Measurements from ENCODE around the gene LCN10. TPM values are rescaled to one million over a fixed set of nuclear protein-coding genes. Genes with fewer than 3 reads are reported as not detected.

LCN10 gene
- total RNA-seq, 1 experiment from 2014 or later = not detected

- in situ Hi-C loops (cut with HindIII; ENCODE audit: low pct_unique_long_range_greater_than_20kb, low sequenced_read_pairs) = no loop called here
- Histone ChIP-seq H3K4me1 (ENCODE audit: control insufficient read depth, insufficient read depth, low read length) (peaks cover 16% of the 10 kb centered on the region), H3K27me3 (ENCODE audit: control insufficient read depth, insufficient read depth, low read length) (no peaks in the 10 kb centered on the region), H3K4me3 (ENCODE audit: low read depth in 2 of 2, low read length in 2 of 2) (no peak overlapping the region), H3K9me3 (ENCODE audit: control insufficient read depth, insufficient read depth, low read depth, low read length) (no peaks in the 10 kb centered on the region), H3K27ac (ENCODE audit: low read length) (no peak overlapping the region), H3K36me3 (ENCODE audit: control insufficient read depth, insufficient read depth, low read length) (no peaks in the 10 kb centered on the region)
- DNase-seq (ENCODE audit: low read depth, low spot score) (no peak), ATAC-seq (no peak)
- no TSS peak for BruUV-seq (replicated peaks)
- intact Hi-C loops (cut with micrococcal nuclease; ENCODE audit: unreplicated experiment) = no loop called here
- POLR2A ChIA-PET = no interaction called here
- CTCF ChIA-PET = no interaction called here
- no peak for TF ChIP-seq TCF7L2 (IDR thresholded peaks at IDR 0.05; ENCODE audit: low read depth, low read length)
- TF ChIP-seq, protein P1, sequence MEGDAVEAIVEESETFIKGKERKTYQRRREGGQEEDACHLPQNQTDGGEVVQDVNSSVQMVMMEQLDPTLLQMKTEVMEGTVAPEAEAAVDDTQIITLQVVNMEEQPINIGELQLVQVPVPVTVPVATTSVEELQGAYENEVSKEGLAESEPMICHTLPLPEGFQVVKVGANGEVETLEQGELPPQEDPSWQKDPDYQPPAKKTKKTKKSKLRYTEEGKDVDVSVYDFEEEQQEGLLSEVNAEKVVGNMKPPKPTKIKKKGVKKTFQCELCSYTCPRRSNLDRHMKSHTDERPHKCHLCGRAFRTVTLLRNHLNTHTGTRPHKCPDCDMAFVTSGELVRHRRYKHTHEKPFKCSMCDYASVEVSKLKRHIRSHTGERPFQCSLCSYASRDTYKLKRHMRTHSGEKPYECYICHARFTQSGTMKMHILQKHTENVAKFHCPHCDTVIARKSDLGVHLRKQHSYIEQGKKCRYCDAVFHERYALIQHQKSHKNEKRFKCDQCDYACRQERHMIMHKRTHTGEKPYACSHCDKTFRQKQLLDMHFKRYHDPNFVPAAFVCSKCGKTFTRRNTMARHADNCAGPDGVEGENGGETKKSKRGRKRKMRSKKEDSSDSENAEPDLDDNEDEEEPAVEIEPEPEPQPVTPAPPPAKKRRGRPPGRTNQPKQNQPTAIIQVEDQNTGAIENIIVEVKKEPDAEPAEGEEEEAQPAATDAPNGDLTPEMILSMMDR (IDR thresholded peaks at IDR 0.05) = no peak
- no peak for TF ChIP-seq POLR2AphosphoS5 (IDR thresholded peaks at IDR 0.05; ENCODE audit: low read depth, low read length)
- no peak for TF ChIP-seq REST (IDR thresholded peaks at IDR 0.05; ENCODE audit: insufficient read depth in 1 of 2, low read depth in 2 of 2, low read length in 1 of 2)
- no peak for TF ChIP-seq SIN3A (IDR thresholded peaks at IDR 0.05; ENCODE audit: borderline replicate concordance, insufficient read depth, low read depth, low read length)
Observed at GRCh38 chr9:136717399-136717798, 25.3 kb downstream of the LCN10 start.

DNA sequence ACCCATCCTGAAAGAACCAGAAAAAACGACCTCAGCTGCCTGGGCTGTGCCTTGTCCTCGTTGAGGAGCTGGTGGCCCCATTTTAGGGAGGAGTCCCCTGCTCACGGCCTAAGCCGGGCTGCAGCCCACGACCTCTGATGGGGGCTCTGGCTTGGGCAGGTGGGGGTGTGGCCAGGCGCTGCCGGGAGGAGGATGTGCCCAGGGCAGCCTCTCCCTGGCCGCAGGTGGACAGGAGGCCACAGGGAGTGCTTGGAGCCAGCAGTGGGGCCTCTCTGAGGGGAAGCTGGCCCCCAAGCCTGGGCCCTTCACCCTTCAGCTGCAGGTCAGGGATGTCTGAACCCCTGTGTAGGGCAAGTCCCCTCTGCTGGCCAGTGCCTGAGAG is 27.9 kb downstream of the LCN10 start:
- DNase-seq (ENCODE audit: low read depth, low spot score) (no peak), ATAC-seq (no peak)
- H3K27ac ChIP-seq (ENCODE audit: low read length) = no peak overlapping the region
- H3K27me3 ChIP-seq (ENCODE audit: control insufficient read depth, insufficient read depth, low read length) = no peaks in the 10 kb centered on the region
- no peak overlapping the region for H3K4me3 ChIP-seq (ENCODE audit: low read depth in 2 of 2, low read length in 2 of 2)
- POLR2A ChIA-PET = no interaction called here
- in situ Hi-C loops (cut with HindIII; ENCODE audit: low pct_unique_long_range_greater_than_20kb, low sequenced_read_pairs) (no loop called here), intact Hi-C loops (cut with micrococcal nuclease; ENCODE audit: unreplicated experiment) (no loop called here)
- CTCF ChIA-PET = no interaction called here
- no peaks in the 10 kb centered on the region for H3K9me3 ChIP-seq (ENCODE audit: control insufficient read depth, insufficient read depth, low read depth, low read length)
- no peaks in the 10 kb centered on the region for H3K36me3 ChIP-seq (ENCODE audit: control insufficient read depth, insufficient read depth, low read length)
- H3K4me1 ChIP-seq (ENCODE audit: control insufficient read depth, insufficient read depth, low read length) = peaks cover 8% of the 10 kb centered on the region
- no peak for TF ChIP-seq POLR2AphosphoS5 (IDR thresholded peaks at IDR 0.05; ENCODE audit: low read depth, low read length)
- no peak for TF ChIP-seq REST (IDR thresholded peaks at IDR 0.05; ENCODE audit: insufficient read depth in 1 of 2, low read depth in 2 of 2, low read length in 1 of 2)
- TF ChIP-seq SIN3A (IDR thresholded peaks at IDR 0.05; ENCODE audit: borderline replicate concordance, insufficient read depth, low read depth, low read length) = no peak
- TF ChIP-seq, protein P1 (IDR thresholded peaks at IDR 0.05) = no peak
- no peak for TF ChIP-seq TCF7L2 (IDR thresholded peaks at IDR 0.05; ENCODE audit: low read depth, low read length)
- no TSS peak for BruUV-seq (replicated peaks)
